ENCODE data around the gene B4GALT7.
A peak's percentile ranks its signal among the peaks of the same experiment; 100 is the strongest.
"Not testable (repeated sequence)": the region's sequence is repeated elsewhere in the genome, so short reads cannot be mapped to it uniquely, and the experiment has no call there.

Gene B4GALT7

GRCh38 chr5:177599731-177600507 is at the start of gene B4GALT7:
Gene B4GALT7 (plus strand): TSS chr5:177600132. CDS start chr5:177600211, 79 bp downstream.
- DNase-seq: peak; percentile 63

- no peak for DNase-seq
These were observed 47.0 kb upstream of the B4GALT7 start for GRCh38 chr5:177552839-177553455.

- no peak for DNase-seq
These were observed 46.1 kb upstream of the B4GALT7 start for GRCh38 chr5:177553671-177554429.

- peak; percentile 87 for DNase-seq
These were observed 45.3 kb upstream of the B4GALT7 start, which contains the start of gene FAM193B for GRCh38 chr5:177554474-177555111. Gene FAM193B (minus strand): TSS chr5:177554563. CDS start chr5:177554458, 105 bp downstream.

GRCh38 chr5:177555228-177555627 is 44.7 kb upstream of the B4GALT7 start:
- no peak for DNase-seq

GRCh38 chr5:177555665-177556064 is 44.3 kb upstream of the B4GALT7 start:
- DNase-seq: no peak

- no peak for DNase-seq
These were observed 42.8 kb upstream of the B4GALT7 start for GRCh38 chr5:177557041-177557647.

- DNase-seq: no peak
These were observed 42.1 kb upstream of the B4GALT7 start for GRCh38 chr5:177557796-177558195.

- DNase-seq: not testable (repeated sequence)
These were observed 40.4 kb upstream of the B4GALT7 start for GRCh38 chr5:177559446-177559941.

- no peak for DNase-seq
These were observed 34.9 kb upstream of the B4GALT7 start for GRCh38 chr5:177565046-177565445.

GRCh38 chr5:177568326-177568725 is 31.6 kb upstream of the B4GALT7 start:
- DNase-seq: no peak

- no peak for DNase-seq
These were observed 30.0 kb upstream of the B4GALT7 start for GRCh38 chr5:177569894-177570293.

- DNase-seq: no peak
These were observed 24.4 kb upstream of the B4GALT7 start for GRCh38 chr5:177575488-177575887.

GRCh38 chr5:177576169-177576568 is 23.8 kb upstream of the B4GALT7 start:
- DNase-seq: no peak

GRCh38 chr5:177578316-177578715 is 21.6 kb upstream of the B4GALT7 start:
- no peak for DNase-seq

GRCh38 chr5:177588413-177588909 is 11.5 kb upstream of the B4GALT7 start:
- no peak for DNase-seq

GRCh38 chr5:177590406-177590805 is 9.5 kb upstream of the B4GALT7 start:
- no peak for DNase-seq

GRCh38 chr5:177591690-177592009 is 8.3 kb upstream of the B4GALT7 start:
- DNase-seq: no peak

- DNase-seq: peak; percentile 73
These were observed 7.7 kb upstream of the B4GALT7 start, which contains the start of gene TMED9 for GRCh38 chr5:177592010-177592834. Gene TMED9 (plus strand): TSS chr5:177592203. CDS start chr5:177592215, 12 bp downstream.

GRCh38 chr5:177592905-177593304 is 7.0 kb upstream of the B4GALT7 start:
- DNase-seq: no peak

- no peak for DNase-seq
These were observed 6.4 kb upstream of the B4GALT7 start for GRCh38 chr5:177593511-177593910.
